Transverse colon (tissue), 4 donors: ENCODE results near the gene CEBPA.

ENCODE experiments used
- POLR2AphosphoS5 ChIP-seq, 3 donors: sonication (generic); formaldehyde crosslinking; IDR thresholded peaks; one replicate each; pipeline ENCODE4 v1.6.1; 2016; ENCODE audit warnings: antibody characterized with exemption in 3 of 3
- TF ChIP-seq, protein P1 (sequence below), 5 experiments: fragments of 200-600 bp in 3 of 5; fragments of 450-650 bp in 2 of 5; sonication (generic) in 3 of 5; IDR thresholded peaks; 1 replicate in 2 of 5; 2 replicates in 3 of 5; pipeline ENCODE4 v1.5.1; 2016 to 2017; ENCODE audit warnings: antibody characterized with exemption in 5 of 5, inconsistent platforms in 3 of 5, mild to moderate bottlenecking in 2 of 5, moderate library complexity in 1 of 5

DNA sequence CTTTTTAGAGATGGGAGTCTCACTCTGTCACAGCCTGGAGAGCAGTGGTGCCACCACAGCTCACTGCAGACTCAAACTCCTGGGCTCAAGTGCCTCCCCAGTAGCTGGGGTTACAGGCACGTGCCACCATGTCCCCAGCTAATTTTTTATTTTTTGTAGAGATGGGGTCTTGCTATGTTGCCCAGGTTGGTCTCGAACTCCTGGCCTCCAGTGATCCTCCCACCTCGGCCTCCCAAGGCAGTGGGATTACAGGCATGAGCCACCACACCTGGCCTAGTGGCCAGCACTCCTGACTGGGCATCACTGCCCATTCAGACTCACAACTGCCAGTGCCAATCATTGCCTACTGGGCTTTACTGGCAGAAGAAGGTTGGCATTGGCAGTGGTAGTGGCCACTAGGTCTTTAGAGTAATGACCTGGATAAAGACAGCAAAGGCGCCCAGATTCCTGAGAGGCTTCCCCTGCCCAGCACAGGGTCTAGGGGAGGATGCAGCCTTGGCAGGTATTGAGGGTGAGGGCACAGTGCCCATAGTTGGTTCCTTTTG is 49.8 kb downstream of the CEBPA start:
- TF ChIP-seq POLR2AphosphoS5 (IDR thresholded peaks at IDR 0.05) = no peak
- TF ChIP-seq, protein P1, sequence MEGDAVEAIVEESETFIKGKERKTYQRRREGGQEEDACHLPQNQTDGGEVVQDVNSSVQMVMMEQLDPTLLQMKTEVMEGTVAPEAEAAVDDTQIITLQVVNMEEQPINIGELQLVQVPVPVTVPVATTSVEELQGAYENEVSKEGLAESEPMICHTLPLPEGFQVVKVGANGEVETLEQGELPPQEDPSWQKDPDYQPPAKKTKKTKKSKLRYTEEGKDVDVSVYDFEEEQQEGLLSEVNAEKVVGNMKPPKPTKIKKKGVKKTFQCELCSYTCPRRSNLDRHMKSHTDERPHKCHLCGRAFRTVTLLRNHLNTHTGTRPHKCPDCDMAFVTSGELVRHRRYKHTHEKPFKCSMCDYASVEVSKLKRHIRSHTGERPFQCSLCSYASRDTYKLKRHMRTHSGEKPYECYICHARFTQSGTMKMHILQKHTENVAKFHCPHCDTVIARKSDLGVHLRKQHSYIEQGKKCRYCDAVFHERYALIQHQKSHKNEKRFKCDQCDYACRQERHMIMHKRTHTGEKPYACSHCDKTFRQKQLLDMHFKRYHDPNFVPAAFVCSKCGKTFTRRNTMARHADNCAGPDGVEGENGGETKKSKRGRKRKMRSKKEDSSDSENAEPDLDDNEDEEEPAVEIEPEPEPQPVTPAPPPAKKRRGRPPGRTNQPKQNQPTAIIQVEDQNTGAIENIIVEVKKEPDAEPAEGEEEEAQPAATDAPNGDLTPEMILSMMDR (IDR thresholded peaks at IDR 0.05) = no peak
